ENCODE measurements around the gene MPP2.
"Not testable (repeated sequence)": the region's sequence is repeated elsewhere in the genome, so short reads cannot be mapped to it uniquely, and the experiment has no call there.

MPP2 gene, protein sequence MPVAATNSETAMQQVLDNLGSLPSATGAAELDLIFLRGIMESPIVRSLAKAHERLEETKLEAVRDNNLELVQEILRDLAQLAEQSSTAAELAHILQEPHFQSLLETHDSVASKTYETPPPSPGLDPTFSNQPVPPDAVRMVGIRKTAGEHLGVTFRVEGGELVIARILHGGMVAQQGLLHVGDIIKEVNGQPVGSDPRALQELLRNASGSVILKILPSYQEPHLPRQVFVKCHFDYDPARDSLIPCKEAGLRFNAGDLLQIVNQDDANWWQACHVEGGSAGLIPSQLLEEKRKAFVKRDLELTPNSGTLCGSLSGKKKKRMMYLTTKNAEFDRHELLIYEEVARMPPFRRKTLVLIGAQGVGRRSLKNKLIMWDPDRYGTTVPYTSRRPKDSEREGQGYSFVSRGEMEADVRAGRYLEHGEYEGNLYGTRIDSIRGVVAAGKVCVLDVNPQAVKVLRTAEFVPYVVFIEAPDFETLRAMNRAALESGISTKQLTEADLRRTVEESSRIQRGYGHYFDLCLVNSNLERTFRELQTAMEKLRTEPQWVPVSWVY

DNA sequence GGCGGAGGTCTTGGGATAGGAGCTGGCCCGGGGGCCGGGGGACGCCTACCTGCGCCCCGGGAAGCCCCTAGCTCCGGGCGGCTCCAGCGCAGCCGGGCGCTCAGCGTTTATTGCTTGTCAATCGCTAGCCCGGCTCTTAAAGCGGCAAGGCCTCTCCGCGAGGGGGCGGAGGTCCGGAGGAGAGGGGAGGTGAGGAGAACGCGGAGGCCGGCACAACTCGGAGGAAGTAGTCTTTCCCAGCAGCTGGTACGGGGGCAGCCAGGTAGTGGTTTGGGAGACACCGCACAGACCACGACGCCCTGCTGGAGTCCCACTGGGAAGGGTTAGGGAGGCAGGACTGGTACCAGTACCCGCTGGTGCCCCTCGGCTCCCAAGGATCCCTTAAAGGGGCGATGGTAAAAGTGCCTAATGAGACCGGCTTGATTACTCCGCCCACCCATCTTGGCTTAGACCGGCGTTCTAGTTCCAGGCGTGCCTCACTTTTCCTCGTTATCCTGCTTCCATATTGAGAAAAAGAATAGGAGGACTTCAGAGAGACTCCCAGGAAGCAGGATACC is at the start of gene MPP2:
Gene MPP2, minus strand, starts transcription at position 112 of the 557 bp plus-strand sequence. CDS start 3,076 bp downstream, outside the sequence.
- DNase-seq (ENCODE audit: low spot score) = peak; percentile 76

DNA sequence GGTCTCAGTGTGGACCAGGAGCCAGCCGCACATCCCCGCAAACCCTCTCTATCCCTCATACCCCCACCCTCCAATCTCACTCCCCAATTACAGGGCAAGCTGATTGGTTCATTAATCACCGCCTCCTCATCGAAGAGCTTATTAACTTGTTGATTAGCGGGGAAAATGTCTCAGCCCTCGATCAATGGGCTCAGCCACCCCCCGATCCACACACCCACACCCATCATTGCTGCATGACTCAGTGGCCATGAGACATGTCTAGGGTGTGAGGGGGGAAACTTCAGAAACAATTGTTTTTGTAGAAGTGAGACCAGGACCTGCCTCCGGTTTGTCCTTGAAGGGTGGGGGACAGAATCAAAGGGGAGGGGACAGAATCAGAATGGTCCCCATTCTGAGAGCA is 48.9 kb upstream of the MPP2 start:
- DNase-seq (ENCODE audit: low spot score) = no peak

DNA sequence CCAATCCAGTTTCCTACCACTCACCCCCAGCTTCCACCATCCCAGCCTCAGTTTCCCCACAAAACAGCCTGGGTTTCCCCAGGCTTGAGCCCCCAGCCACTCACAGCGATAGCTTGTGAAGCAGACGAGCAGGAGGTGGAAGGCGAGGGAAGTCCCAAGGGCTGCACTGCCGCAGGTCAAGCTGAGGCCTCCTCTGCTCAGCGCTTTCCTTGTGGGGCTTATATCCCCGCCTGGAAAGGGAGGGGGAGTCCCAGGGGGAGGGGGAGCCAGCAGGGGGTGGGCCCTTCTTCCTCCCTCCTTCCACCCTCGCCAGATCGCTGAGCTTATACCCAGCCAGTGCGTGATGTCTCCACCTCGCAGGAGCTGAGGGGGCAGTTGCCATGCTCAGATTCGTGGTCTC is 46.4 kb upstream of the MPP2 start, which contains the start of gene PYY:
Gene PYY, minus strand, starts transcription at position 195 of the 400 bp plus-strand sequence. CDS start 457 bp downstream, outside the sequence.
- DNase-seq (ENCODE audit: low spot score) = no peak

DNA sequence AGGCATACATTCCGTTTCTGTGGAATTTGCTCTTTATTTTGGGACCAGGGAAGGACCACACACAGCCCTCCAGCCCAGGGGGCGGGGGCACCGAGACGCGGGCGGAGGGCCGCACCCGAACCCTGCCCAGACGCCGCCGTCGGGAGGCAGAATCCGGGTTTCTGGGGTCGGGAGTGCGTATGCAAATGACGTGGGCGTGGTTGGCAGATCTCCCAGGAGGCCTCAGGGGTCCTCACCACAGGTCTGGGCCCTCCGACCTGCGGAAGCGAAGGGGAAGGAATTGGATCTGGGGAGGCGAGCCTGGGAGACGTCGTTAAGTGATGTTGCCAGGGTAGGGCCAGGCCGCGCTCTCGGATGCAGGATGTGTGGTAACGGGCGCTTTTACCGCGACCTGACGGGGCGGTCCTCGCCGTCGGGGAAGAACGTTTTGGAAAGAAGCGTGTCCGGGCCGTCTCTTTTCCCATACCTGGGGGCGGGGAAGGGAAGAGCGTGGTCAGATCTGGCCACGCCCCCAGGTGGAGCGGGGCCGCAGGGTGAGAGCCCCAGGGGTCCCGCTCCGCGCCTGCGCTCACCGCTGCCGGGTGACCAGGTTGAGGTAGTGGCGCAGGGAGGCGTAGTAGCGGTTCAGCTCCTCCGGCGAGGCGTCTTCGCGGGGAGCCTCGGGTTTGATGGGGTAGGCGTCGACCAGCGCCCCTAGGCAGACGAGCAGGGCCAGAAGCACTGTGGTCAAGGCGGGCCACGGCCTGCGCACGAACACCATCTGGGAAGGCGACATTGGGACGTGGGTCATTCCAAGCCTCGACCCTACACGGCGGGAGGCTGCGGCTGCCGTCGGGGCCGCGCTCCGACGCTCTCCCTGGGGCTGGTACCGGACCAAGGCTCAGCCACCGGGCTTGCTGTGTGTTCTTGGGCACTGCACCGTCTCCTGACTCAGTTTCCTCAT is 45.7 kb upstream of the MPP2 start:
- no peak for DNase-seq (ENCODE audit: low spot score)

DNA sequence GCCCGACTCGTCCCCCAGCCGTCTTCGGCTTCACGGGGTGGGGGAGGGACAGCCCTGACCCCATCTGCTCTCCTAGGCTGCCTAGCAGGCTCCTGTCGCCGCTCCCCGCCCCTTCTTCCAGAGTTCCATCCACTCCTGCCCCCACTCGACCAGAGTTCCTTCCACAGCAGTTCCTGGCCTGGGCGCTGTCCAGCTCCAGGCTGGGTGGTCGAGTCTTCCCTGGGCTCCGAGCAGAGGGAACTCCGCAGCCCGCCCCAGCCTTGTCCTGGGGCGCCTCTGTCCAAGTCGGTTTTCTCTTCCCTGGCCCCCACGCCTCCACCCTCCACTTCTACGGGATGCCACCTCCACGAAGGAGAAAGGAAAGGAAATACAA is 45.0 kb upstream of the MPP2 start:
- no peak for DNase-seq (ENCODE audit: low spot score)

DNA sequence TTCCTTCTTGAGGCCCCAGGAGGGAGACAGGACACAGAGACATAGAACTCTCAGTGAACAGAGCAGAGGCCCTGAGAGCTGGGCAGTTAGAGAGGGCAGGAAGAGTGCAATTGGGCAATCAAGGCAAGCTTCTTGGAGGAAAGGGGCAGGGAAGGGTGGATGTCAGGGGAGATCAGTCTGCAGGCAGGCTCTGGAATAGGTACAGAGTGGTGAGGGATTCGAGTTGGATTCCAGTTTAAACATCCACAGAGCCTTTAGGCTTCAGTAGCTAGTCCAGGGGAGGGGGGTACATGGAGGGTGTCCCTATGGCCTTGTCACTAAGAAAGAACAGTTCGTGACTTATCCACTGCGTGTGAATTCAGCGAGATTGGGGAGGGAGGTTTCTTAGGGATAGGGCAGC is 44.4 kb upstream of the MPP2 start:
- no peak for DNase-seq (ENCODE audit: low spot score)

DNA sequence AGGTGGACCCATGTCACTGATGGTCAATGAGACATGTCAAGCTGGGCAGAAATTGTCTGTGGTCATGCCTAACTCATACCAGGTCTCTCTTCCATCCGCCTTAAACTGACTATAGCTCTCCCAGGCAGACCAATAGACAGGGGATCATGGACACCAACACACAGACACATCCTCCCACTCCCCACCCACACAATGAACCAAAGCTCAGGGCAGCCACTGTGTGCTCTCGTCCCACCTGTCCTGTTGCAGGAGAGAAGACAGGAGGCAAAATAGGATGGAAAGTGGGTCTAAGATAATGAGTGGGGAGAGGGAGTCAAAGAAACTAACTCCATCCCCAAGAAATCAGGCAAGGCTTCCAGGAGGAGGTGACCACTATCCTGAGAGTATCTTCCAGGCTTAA is 43.2 kb upstream of the MPP2 start:
- no peak for DNase-seq (ENCODE audit: low spot score)

DNA sequence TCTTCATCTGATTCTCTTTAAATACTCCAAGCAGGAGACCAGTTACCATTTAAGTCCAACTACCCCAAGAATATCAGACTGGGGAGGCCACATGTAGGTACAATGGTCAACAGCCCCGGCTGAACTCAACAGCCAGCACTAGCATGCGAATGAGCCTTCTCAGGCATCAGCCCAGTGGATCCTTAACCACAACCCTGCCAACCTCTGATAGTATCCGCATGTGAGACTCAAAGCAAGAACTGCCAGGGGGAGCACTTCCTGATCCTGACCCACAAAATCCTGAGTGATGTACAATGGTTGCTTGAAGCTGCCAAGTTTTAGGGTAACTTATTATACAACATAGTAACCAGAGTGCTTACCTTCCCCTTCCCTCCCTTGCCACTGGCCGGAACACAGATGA is 42.4 kb upstream of the MPP2 start:
- no peak for DNase-seq (ENCODE audit: low spot score)

DNA sequence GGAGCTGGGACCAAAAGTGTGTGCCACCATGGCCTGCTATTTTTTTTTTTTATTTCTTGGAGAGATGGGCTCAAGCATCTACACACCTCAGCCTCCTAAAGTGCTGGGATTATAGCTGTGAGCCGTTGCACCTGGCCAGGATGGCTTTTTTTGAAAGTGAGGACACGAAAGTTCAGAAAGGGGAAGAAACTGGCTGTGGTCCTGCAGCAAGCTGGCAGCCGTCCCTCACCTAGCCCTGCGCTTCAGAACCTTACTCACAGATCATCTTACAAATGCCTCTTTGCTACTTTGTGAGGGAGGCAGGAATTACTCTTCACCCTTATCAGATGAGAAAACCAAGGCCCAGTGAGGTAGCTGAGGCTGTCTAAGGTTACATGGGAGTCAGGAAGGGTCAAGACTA is 39.4 kb upstream of the MPP2 start:
- no peak for DNase-seq (ENCODE audit: low spot score)

DNA sequence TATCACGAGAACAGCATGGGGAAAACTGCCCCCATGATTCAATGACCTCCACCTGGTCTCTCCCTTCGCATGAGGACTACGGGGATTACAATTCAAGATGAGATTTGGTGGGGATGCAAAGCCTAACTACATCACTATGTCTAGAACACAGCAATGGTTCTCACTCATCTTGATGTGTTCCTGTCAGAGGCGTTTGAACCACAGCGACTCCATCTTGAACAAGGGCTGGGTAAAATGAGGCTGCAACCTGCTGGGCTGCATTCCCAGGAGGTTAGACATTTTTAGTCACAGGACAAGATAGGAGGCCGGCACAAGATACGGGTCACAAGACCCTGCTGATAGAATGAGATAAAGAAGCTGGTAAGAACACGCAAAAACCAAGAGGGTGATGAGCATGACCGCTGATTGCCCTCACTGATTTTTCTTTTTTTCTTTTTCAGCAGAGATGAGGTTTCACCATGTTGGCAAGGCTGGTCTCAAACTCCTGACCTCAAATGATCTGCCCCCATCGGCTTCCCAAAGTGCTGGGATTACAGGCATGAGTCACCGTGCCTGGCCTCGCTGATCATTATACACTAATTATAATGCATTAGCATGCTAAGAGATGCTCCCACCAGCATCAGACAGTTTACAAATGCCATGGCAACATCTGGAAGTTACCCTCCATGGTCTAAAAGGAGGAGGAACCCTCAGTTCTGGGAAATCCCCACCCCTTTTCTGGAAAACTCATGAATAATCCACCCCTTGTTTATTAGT is 37.9 kb upstream of the MPP2 start:
- no peak for DNase-seq (ENCODE audit: low spot score)

DNA sequence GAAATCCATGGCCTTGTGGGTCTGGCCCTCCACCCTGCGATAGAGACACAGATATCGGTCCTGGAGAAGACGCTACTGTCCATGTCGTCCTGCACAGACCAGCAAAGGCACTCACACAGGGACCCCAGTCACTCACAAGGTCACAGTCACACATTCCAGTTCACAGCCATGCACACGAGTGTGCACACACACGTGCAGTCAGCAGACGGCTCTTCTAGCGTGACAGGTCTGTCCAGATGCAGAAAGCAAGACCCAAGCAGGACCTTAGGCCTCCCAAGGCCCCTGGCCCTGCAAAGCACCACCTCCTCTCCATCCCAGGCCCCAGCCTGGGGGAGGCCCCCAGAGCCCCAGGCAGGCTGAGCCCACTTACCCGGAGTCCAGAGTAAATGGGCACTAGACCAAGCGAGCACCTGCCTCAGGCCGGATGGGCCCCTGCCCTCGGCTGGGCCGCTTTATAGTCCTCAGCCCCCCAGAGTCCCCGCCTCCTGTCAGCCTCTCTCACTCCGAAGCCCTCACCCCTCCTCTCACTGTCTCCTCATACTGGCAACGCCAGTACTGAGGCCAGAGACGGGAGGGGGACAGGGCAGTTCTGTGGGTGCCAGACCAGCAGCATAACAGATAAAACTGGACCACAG is 34.8 kb upstream of the MPP2 start, which contains the start of gene PPY:
Gene PPY, minus strand, starts transcription at position 426 of the 635 bp plus-strand sequence. CDS start 822 bp downstream, outside the sequence.
- DNase-seq (ENCODE audit: low spot score) = no peak

DNA sequence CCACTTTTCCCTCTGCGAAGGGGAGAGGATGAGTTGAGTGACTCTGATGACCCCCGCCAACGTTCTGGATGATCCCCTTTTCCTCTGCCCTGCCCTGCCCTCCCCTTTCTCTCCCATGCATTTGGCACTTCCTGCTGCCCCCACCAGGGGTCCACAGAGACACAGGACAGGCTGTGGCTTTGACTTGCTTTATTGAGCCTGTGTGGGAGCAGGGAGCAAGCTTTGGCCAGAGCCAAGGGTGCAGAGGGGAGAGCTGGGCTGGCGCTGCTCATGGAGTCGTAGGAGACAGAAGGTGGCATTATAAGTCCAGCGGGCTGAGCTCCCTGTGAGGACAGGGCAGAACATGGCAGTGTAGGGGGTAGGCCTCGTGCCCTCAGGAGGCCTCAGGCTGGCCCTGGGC is 33.3 kb upstream of the MPP2 start:
- peak; percentile 33 for DNase-seq (ENCODE audit: low spot score)

DNA sequence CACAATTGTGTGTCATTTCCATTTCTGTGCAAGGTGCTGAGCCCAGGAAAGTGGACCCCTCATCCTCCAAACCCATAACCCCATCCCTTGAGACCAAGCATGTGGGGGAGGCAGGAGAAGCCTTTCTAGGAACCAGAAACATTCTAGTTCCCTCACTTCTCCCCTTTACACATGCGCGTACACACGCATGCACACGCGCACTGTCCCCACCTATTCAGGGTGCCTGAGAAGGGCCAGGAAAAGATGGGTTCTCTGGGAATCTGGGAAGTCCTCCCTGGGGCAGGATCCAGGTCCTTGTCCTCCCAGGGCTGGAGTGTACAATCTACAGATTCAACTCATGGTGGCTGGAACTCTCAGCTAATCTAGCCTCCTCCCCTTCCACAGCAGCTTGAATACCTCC is 32.5 kb upstream of the MPP2 start:
- no peak for DNase-seq (ENCODE audit: low spot score)

DNA sequence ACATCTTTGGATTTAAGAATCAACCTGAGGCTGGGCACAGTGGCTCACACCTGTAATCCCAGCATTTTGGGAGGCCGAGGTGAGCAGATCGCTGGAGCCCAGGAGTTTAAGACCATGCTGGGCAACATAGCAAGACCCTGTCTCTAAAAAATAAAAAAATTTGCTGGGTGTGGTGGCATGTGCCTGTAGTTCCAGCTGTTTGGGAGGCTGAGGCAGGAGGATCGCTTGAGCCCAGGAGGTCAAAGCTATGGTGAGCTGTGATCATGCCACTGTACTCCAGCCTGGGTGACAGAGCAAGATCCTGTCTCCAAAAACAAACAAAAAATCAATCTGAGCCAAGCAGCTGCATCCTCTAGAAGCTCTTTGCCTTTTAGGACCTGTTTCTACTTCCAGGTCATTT is 32.1 kb upstream of the MPP2 start:
- DNase-seq (ENCODE audit: low spot score) = not testable (repeated sequence)

DNA sequence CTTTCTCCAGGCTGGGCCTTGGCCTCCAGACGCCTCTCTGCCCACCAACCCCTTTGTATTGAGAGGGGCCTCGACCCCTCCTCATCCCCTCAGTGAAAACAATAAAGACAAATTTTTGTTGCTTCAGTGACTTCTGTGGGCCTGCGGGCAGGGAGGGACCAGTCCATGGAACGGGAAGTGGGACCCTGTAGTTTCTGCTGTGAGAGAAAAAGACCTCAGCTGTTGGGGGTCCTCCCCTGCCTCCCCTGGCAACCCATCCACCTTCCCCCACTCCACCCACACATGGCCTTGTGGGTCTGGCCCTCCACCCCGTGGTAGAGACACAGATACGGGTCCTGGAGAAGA is 31.5 kb upstream of the MPP2 start:
- no peak for DNase-seq (ENCODE audit: low spot score)

DNA sequence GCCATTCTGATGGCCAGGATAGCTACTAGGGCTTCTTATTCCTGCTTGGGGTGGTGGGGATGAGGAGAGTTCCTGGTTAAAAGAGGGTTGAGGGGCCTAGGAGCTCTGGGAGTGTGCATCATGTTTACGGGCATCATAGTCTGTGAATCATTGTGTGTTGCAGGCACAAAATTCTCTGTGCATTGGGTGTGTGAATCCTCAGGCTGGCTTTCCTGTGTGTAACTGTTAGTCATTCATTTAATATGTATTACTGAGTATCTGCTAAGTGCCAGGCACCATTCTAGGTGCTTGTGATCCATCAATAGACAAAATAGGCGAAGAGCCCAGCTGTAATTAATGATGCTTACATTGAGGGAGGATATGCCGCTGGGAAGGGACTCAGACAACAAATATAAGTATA is 29.1 kb upstream of the MPP2 start:
- DNase-seq (ENCODE audit: low spot score) = peak; percentile 40

DNA sequence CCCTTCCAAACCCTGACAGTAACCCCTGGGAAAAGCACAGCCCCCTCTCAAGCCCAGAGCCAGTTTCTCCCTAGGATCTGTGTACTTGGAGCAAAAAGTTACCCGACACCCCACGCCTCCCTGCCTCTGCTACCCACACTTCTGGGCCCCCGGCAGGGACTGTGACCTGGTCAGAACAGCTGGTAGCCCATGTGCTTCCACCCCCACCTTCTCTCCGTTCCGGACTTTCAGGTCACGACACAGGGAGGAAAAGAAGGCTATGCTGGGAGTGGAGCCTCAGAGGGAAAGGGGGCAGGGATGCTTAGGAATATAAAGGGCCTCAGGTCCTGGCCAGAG is 28.6 kb upstream of the MPP2 start:
- no peak for DNase-seq (ENCODE audit: low spot score)

DNA sequence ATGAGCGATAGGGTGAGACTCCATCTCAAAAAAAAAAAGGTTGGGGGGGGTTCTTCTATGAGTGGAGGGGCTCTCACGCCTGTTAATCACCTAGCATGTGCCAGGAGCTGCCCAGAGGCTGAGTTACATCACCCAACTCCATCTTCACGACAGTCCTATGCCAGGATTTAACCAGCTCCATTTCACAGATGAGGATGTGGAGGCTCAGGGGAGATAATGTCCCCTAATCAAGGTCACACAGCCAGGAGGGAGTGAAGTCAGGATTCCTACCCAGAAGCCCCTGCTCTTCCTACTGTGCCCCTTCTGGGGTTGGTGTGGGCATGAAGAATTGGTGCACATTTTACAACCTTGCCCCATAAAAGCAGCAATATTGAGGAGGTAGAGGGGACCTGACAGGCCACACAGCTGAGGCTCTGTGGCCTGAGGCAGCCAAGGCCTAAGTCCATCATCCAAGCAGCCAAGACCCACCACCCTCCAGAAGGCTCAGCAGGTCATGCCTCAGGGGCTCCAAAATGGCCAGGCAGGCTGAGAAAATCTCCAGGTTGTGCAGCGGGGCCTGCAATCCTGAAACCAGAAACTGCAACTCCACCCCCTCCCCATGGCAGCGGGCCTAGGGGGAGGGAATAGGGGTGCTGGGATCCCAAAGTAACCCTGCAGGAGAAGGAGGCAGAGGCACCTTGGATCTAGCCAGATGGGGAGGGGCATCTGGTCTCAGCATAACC is 28.0 kb upstream of the MPP2 start:
- no peak for DNase-seq (ENCODE audit: low spot score)

DNA sequence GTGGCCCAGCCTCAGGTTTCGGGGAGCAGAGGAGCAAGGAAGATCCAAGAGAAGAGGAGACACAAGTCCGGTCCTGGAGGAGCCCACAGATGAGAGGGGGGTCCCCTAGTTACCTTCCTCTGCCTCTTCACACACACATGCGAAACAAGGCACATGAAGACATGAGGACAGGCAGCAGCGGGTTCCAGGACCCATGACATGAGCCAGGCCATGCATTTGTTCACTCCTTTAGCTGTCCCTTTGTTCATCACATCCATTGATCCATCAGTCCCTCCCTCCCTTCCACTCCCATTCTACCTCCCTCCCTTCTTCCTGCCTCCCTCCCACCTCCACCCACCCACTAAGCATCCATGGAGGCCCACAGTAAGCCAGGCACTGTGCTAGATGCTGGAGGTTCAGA is 25.6 kb upstream of the MPP2 start:
- no peak for DNase-seq (ENCODE audit: low spot score)

DNA sequence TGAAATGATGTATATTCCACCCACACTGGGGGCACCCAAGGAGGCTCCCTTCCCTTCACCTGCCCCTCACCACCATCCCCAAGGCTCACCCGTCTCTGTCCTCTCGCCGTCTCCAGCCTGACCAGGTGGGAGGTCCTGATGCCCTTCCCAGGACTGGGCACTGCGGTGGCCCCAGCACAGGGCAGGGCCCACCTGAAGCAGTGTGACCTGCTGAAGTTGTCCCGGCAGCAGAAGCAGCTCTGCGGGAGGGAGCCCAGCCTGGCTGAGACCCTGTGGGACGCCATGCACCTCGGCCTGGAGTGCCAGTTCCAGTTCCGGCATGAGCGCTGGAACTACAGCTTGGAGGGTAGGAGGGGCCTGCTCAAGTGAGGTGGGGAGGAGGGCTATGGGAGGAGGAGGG is 25.0 kb upstream of the MPP2 start:
- no peak for DNase-seq (ENCODE audit: low spot score)
